GM12801 (cell line): ENCODE results near the gene MAP4K1.

Experiments
- TF ChIP-seq, protein P1 (sequence below): IDR thresholded peaks from one replicate; pipeline ENCODE4 v1.5.1; 2011; ENCODE audit warnings: control low read depth; ENCODE audit not compliant: insufficient read length; ENCODE audit errors: extremely low read depth

MAP4K1 gene

DNA sequence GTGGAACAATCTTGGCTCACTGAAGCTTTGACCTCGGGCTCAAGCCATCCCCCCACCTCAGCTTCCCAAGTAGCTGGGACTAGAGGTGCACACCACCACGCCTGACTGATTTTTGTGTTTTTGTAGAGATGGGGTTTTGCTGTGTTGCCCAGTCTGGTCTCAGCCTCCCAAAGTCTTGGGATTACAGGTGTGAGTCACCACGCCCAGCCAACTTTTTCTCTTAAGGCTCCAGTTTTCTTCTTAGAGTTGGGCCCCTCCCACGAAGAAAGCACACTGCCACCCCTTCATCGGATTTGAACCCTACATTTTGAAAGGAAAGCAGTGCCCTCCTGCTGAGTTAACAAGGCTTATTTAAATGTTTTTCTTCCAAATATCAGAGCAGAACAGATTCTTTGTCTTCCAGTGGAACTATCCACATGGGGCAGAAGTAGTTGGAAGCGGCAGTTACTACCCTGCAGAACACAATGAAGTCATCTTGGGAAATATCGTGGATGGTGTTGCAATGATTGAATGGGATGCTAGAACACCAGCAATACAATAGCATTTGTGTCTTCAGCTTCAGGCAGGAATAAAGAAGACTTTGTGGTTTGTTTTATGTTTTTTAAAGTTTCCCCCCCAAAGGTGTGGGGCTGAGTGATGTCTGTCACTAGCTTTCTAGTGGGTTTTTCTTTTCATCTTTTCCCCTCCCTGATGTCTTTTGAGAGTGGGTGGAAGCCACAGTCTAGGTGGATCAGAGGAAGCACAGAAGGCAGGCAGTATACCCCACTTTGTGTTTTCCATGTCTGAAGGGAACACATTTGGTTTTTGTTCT, 38.6 kb upstream of the MAP4K1 start:
- TF ChIP-seq, protein P1, sequence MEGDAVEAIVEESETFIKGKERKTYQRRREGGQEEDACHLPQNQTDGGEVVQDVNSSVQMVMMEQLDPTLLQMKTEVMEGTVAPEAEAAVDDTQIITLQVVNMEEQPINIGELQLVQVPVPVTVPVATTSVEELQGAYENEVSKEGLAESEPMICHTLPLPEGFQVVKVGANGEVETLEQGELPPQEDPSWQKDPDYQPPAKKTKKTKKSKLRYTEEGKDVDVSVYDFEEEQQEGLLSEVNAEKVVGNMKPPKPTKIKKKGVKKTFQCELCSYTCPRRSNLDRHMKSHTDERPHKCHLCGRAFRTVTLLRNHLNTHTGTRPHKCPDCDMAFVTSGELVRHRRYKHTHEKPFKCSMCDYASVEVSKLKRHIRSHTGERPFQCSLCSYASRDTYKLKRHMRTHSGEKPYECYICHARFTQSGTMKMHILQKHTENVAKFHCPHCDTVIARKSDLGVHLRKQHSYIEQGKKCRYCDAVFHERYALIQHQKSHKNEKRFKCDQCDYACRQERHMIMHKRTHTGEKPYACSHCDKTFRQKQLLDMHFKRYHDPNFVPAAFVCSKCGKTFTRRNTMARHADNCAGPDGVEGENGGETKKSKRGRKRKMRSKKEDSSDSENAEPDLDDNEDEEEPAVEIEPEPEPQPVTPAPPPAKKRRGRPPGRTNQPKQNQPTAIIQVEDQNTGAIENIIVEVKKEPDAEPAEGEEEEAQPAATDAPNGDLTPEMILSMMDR: no peak

DNA sequence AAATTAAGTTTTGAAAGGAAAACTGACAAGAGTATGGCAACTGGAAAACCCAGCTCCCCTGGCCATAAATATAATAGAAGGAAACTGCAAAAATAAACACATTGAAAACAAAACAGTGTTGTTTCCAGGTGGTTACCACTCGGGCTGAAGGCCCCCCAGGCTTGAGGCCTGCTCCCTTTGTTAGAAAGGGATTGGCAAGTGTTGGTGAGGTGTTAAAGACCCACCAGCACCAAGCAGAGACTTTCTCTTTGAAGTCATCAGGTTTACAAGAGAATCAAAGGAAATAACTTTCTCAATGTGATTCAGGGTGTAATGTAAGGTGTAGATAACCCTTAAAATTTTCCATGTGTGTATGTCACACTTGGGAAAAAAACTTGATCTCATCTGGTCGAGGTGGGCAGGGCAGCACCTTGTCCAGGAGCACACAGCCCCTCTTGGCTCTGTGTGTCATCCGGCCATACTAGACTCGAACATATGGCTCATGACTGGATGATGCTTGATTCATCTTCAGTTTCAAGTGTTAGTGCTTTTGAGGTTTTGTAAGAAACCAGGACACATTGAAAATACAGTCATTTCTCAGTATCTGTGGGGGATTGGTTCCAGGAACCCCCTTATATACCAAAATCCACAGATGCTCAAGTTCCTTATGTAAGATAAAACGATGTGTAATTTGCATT, 37.5 kb upstream of the MAP4K1 start:
- TF ChIP-seq, protein P1: no peak

DNA sequence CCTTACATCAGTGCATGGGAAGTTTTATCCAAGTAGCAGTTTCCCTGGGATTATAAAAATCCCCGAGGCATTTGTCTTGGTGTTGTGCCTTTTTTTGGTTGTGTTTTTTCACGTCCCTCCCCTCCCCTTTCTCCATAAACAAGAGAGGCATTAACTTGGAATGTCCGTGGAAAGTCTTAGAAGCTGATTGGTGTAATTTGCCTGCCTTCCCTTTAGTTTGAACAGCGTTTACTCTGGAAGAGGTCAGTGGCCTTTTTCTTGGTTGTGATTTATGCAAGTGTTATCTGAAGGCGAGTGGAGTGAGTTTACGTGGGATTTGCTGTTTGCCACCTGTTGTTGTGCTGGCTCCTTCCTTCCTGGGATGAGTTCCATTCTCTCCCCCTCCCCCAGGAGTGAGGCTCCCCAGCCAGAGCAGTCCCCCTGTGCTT, 36.9 kb upstream of the MAP4K1 start:
- TF ChIP-seq, protein P1: no peak

DNA sequence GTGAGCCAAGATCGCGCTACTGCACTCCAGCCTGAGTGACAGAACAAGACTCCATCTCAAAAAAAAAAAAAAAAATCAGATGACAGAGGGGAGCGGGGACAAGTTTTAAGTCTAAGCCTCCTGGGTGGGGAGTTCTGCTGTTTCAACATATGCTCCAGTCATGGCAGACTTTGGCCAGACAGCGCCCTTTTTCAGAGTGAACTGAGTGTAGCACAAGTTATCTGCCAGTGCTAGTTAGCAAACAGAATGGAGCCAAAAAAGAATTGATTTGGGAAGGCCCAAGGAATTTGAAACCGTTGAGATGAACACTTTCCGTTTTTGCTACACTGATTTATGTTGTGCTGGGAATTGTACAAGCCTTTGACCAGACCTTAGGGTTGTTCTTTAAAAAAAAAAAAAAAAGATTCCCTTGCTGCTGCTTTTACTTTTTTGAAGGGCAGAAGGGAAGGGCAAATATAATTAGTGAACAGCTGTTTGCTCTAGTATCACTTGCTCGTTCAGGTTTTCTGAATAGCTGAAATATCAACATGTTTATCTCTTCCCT, 35.3 kb upstream of the MAP4K1 start:
- TF ChIP-seq, protein P1: no peak

DNA sequence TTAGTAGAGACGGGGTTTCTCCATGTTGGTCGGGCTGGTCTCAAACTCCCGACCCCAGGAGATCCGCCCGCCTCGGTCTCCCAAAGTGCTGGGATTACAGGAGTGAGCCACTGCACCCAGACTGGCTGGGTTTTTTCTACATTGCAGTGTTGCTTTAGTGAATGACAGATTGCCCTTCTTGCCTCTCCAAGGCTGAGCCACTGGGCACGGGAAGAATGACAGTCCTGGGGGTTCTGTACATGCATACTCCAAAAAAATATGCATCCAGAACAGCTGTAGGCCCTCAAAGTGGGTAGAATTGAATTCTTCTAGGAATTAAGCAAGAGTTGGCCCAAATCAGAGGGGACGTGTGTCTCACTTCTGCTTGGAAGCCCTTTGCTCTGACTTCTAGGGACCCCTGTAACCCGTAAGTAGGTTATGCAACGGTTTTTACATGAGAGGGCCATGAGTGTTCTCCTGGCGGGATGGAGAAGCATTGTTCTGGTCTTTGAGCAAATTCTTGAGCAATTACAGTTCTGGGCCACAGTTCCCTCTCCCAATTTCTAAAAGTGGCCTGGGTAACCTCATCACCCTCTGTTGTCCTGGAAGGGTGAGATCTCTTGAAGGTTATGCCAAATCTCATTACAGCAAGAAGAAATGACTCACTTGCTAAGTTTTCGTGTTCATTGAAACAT, 33.3 kb upstream of the MAP4K1 start:
- TF ChIP-seq, protein P1: no peak

DNA sequence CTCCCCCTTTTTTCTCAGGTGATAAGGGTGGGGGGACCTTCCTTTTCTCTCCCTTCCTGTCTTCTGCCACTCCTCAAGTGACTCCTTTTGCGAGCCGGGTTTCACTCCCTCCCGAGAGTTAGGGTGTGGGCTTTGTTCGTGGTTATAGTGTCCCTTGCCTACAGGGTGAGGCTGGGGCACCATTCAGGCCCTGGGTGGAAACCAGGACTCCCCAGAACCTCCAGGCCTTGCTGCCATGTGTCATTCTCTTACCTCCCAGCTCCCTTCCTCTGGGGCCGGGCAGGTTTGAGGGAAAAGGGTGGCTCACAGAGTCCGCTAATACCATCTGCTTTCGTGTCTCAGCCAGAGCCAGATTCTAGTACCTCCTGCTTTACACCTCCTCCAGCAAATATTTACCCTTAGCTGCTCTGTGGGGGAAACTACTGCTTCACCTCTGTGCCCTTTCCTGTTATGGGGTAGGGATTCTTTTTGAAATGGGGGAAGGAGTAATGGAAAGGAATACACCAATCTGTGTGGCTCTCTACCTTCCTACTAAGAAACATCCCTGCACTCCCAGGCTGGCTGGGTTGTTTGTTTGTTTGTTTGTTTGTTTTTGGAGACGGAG, 32.5 kb upstream of the MAP4K1 start:
- TF ChIP-seq, protein P1: no peak
